IMR-90 (cell line): Measurements from ENCODE around the gene CRYM.

ENCODE experiments used
- CEBPB ChIP-seq: IDR thresholded peaks from 2 replicates; pipeline ENCODE4 v1.6.1; 2012; ENCODE audit warnings: low read depth, low read length, improper control_type of control experiment
- CTCF ChIP-seq: conservative IDR thresholded peaks from 2 replicates; pipeline ENCODE4 v1.5.1; 2012; ENCODE audit warnings: mild to moderate bottlenecking, low read depth, low read length, improper control_type of control experiment
- POLR2A ChIP-seq: IDR thresholded peaks from 2 replicates; pipeline ENCODE4 v1.6.1; 2012; ENCODE audit warnings: mild to moderate bottlenecking, low read depth, low read length
- RAD21 ChIP-seq: IDR thresholded peaks from 2 replicates; pipeline ENCODE4 v1.6.1; 2012; ENCODE audit warnings: low read length, improper control_type of control experiment
- RCOR1 ChIP-seq: IDR thresholded peaks from 2 replicates; pipeline ENCODE4 v1.6.1; 2012; ENCODE audit warnings: mild to moderate bottlenecking, low read length, improper control_type of control experiment; ENCODE audit not compliant: insufficient replicate concordance
- TF ChIP-seq, protein P1 (sequence below): fragments of 150-350 bp; IDR thresholded peaks from 2 replicates; pipeline ENCODE4 v1.6.1; 2017; ENCODE audit warnings: mild to moderate bottlenecking, antibody characterized with exemption, low read length, low read depth

DNA sequence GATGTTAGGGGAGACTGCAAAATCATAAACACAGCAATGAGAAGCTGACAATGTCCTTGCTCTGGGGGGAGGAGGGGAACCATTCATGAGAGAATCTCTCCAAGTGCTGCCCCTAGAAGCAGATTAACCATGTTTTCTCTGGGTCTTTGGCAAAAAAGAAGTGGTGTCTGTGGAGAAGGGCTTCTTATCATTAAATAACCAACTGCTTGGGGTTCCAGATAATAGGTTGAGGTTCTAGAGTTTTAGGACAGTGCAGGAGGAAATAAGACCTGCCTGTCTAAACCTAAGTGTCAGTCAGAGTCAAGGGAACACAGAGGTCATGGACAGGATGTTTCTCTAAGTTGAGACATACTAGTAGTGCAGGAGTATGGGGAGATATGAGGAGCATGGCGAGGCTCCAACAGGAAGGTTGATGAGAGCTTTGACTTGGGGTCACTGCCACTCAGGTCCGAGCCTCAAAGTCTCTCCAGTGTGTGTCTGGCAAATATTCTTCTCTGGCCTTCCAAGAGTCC is 49.7 kb downstream of the CRYM start:
- TF ChIP-seq RCOR1 (no peak), RAD21 (no peak), CTCF (no peak), CEBPB (no peak), POLR2A (no peak)
- TF ChIP-seq, protein P1, sequence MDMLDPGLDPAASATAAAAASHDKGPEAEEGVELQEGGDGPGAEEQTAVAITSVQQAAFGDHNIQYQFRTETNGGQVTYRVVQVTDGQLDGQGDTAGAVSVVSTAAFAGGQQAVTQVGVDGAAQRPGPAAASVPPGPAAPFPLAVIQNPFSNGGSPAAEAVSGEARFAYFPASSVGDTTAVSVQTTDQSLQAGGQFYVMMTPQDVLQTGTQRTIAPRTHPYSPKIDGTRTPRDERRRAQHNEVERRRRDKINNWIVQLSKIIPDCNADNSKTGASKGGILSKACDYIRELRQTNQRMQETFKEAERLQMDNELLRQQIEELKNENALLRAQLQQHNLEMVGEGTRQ, result no peak
